Measurements from ENCODE around the gene RXFP1.

GRCh38 chr4:158666892-158667291 lies 145.2 kb downstream of the RXFP1 start:
- TF ChIP-seq CTCF (IDR thresholded peaks at IDR 0.05; ENCODE audit: insufficient read depth, low read length) (no peak), GABPA (IDR thresholded peaks at IDR 0.05; ENCODE audit: low read depth) (no peak)

Measured in HL-60 (cell line).